Vagina (tissue), 2 donors: ENCODE data around the gene CREB3L1. TPM values are rescaled to one million over a fixed set of nuclear protein-coding genes. Genes with fewer than 3 reads are reported as not detected.
"Not testable (repeated sequence)": the region's sequence is repeated elsewhere in the genome, so short reads cannot be mapped to it uniquely, and the experiment has no call there.

Experiments used
- DNase-seq, 2 donors: peaks; one replicate each; pipeline ENCODE4 v3.0.0-alpha.2; 2017; ENCODE audit errors: extremely low spot score in 2 of 2
- H3K27ac ChIP-seq: fragments of 200-600 bp; sonication (generic); one replicate; pipeline ENCODE4 v1.5.1; 2019
- H3K27me3 ChIP-seq: fragments of 200-600 bp; sonication (generic); one replicate; pipeline ENCODE4 v1.5.1; 2019
- H3K36me3 ChIP-seq, 2 donors: fragments of 200-600 bp; sonication (generic); one replicate each; pipeline ENCODE4 v1.5.1; 2017 to 2019
- H3K4me1 ChIP-seq: fragments of 200-600 bp; sonication (generic); one replicate; pipeline ENCODE4 v1.5.1; 2019
- H3K4me3 ChIP-seq, 2 donors: fragments of 200-600 bp; sonication (generic); 1 replicate in 1 of 2; 2 replicates in 1 of 2; pipeline ENCODE4 v1.5.1; 2016 to 2019
- H3K9me3 ChIP-seq: fragments of 200-600 bp; sonication (generic); one replicate; pipeline ENCODE4 v1.5.1; 2019
- POLR2A ChIP-seq, 2 donors: fragments of 450-650 bp; IDR thresholded peaks; one replicate each; pipeline ENCODE4 v1.6.1; 2017; ENCODE audit warnings: antibody characterized with exemption in 2 of 2, mild to moderate bottlenecking in 2 of 2, moderate library complexity in 2 of 2
- POLR2AphosphoS5 ChIP-seq, 2 donors: sonication (generic); formaldehyde crosslinking; IDR thresholded peaks; one replicate each; pipeline ENCODE4 v1.9.0; 2017; ENCODE audit warnings: antibody characterized with exemption in 2 of 2, mild to moderate bottlenecking in 2 of 2, low read depth in 1 of 2; ENCODE audit not compliant: insufficient read depth in 1 of 2
- intact Hi-C: fragments of 100-400 bp; cut with DNase I; formaldehyde crosslinking; loops from one replicate; pipeline ENCODE4 v1.15.1; 2023
- total RNA-seq: library from RNA; depleted of rRNA; stranded (reverse); fragments of >200 nt; gene quantifications from one replicate; pipeline ENCODE4 v1.2.3, GENCODE V29; 2016
- TF ChIP-seq, protein P1 (sequence below), 3 experiments: fragments of 450-650 bp in 2 of 3; fragments of 200-600 bp in 1 of 3; sonication (generic) in 1 of 3; IDR thresholded peaks; one replicate each; pipeline ENCODE4 v1.5.1; 2017 to 2019; ENCODE audit warnings: antibody characterized with exemption in 3 of 3, mild to moderate bottlenecking in 2 of 3, moderate library complexity in 2 of 3

The CREB3L1 gene
- total RNA-seq, 1 donor from 2014 or later, result 11.8 TPM

DNA sequence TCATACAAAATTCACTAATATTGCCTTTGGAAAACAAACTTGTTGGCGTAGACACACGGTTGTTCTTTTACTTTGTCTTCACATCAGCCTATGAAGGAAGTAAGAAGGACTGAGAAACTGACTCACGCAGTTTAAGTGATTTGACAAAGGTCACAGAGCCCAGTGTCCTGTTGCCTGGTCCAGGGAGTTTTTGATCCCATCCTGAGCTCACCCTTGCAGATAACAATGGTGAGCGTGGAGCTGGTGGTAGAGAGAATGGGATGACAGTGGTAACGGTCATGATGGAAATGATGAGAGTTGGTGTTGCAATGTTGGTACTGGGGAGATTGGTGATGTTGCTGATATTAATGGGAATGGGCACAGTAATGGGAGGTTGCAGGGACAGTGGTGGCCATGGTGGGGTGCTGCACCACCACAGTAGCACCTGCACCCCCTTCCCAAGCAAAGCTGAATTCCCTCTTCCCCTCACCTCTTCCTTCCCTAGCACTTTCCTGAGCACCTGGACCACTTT, 22.0 kb downstream of the CREB3L1 start:
- H3K27me3 ChIP-seq, result no peaks in the 10 kb centered on the region
- no peak overlapping the region for H3K4me3 ChIP-seq
- no peak for TF ChIP-seq POLR2A (IDR thresholded peaks at IDR 0.05)
- TF ChIP-seq, protein P1, sequence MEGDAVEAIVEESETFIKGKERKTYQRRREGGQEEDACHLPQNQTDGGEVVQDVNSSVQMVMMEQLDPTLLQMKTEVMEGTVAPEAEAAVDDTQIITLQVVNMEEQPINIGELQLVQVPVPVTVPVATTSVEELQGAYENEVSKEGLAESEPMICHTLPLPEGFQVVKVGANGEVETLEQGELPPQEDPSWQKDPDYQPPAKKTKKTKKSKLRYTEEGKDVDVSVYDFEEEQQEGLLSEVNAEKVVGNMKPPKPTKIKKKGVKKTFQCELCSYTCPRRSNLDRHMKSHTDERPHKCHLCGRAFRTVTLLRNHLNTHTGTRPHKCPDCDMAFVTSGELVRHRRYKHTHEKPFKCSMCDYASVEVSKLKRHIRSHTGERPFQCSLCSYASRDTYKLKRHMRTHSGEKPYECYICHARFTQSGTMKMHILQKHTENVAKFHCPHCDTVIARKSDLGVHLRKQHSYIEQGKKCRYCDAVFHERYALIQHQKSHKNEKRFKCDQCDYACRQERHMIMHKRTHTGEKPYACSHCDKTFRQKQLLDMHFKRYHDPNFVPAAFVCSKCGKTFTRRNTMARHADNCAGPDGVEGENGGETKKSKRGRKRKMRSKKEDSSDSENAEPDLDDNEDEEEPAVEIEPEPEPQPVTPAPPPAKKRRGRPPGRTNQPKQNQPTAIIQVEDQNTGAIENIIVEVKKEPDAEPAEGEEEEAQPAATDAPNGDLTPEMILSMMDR (IDR thresholded peaks at IDR 0.05), result no peak
- no peak for TF ChIP-seq POLR2AphosphoS5 (IDR thresholded peaks at IDR 0.05; ENCODE audit: insufficient read depth in 1 of 2, low read depth in 1 of 2)
- intact Hi-C loops, result no loop called here
- H3K36me3 ChIP-seq, result peaks cover 0 to 5% of the 10 kb centered on the region in 2 donors
- peak overlapping the region; percentile 89 for H3K27ac ChIP-seq
- H3K9me3 ChIP-seq, result no peaks in the 10 kb centered on the region
- H3K4me1 ChIP-seq, result peaks cover 41% of the 10 kb centered on the region
- DNase-seq, result no peak

DNA sequence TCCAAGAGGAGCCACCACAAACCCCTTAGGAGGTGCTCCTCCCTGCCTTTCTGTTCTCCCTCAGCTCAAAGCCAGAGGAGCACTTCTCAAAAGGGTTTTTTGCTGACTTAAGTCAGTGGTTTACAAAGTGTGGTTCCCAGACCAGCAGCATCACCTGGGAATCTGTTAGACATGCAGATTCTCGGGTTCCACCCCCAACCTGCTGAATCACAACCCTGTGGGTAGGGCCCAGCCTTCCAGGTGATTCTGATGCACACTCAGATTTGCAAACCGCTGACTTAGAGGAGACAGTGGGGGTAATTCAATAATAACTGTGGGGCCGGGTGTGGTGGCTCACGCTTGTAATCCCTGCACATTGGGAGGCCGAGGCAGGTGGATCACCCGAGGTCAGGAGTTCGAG, 22.8 kb downstream of the CREB3L1 start:
- no peaks in the 10 kb centered on the region for H3K27me3 ChIP-seq
- peaks cover 0 to 5% of the 10 kb centered on the region in 2 donors for H3K36me3 ChIP-seq
- intact Hi-C loops, result no loop called here
- peaks cover 33% of the 10 kb centered on the region for H3K4me1 ChIP-seq
- TF ChIP-seq POLR2A (IDR thresholded peaks at IDR 0.05), result no peak
- TF ChIP-seq, protein P1 (IDR thresholded peaks at IDR 0.05), result no peak
- H3K9me3 ChIP-seq, result no peaks in the 10 kb centered on the region
- peak overlapping the region; percentile 89 for H3K27ac ChIP-seq
- H3K4me3 ChIP-seq, result no peak overlapping the region
- no peak for DNase-seq

DNA sequence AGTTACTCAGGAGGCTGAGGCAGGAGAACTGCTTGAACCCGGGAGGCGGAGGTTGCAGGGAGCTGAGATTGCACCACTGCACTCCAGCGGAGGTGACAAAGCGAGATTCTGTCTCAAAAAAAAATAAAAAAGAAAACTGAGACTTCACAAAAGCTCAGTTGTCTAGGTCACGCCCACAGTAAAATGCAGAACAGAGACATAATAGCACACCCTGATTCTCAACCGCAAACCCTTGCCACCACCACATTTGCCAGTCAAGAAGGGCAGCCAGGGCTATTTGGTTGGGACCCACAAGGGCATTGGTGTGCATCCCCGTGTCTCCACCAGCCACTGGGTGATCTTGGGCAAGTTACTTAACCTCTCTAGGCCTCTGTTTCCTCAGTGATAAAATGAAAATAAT, 25.4 kb downstream of the CREB3L1 start:
- Histone ChIP-seq H3K27ac (no peak overlapping the region), H3K4me3 (no peak overlapping the region), H3K4me1 (peaks cover 10% of the 10 kb centered on the region), H3K9me3 (no peaks in the 10 kb centered on the region), H3K36me3 (peaks cover 0 to 5% of the 10 kb centered on the region in 2 donors), H3K27me3 (no peaks in the 10 kb centered on the region)
- intact Hi-C loops, result no loop called here
- TF ChIP-seq POLR2AphosphoS5 (IDR thresholded peaks at IDR 0.05; ENCODE audit: insufficient read depth in 1 of 2, low read depth in 1 of 2) (no peak), POLR2A (IDR thresholded peaks at IDR 0.05) (no peak)
- TF ChIP-seq, protein P1 (IDR thresholded peaks at IDR 0.05), result no peak
- no peak for DNase-seq

DNA sequence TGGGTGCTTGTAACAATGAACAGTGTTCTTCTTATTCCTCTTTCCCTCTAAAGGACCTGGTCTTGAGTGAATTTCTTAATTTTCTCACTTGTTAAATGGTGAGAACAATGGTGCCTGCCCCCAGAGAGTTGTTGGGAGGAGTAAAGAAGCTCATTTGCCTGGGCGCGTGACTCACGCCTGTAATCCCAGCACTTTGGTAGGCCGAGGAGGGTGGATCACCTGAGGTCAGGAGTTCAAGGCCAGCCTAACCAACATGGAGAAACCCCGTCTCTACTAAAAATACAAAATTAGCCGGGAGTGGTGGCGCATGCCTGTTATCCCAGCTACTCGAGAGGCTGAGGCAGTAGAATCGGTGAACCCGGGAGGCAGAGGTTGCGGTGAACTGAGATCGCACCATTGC, 26.6 kb downstream of the CREB3L1 start:
- H3K27me3 ChIP-seq, H3K4me1 ChIP-seq, H3K4me3 ChIP-seq, intact Hi-C loops, H3K27ac ChIP-seq, H3K9me3 ChIP-seq, H3K36me3 ChIP-seq, DNase-seq: not testable (repeated sequence)

DNA sequence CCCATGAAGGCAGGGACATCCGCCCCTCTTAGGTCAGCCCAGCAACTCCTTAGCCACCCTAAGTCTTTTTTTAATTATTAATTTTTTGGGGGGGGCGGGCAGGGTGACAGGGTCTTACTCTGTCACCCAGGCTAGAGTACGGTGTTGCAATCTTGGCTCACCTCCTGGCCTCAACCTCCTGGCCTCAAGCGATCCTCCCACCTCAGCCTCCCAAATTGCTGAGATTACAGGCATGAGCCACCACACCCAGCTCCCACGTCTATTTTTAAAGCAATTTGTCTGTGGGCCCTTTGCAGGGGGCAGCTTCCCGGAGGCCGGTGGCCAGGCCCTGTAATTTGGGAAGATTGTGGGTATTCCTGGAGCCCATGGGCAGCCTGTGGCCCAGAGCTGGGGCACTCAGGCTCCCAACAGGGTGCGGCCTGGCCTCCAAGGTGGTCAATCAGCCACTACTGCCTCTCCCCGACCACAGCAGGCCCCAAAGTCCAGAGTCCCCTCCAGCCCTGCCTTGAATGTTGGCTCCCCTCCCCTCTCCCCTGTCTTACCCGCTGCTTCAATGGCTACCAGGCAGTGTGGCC, 27.2 kb downstream of the CREB3L1 start:
- Histone ChIP-seq H3K36me3 (peaks cover 0 to 5% of the 10 kb centered on the region in 2 donors), H3K9me3 (no peaks in the 10 kb centered on the region), H3K4me1 (peaks cover 4% of the 10 kb centered on the region), H3K27ac (no peak overlapping the region), H3K27me3 (no peaks in the 10 kb centered on the region), H3K4me3 (no peak overlapping the region)
- TF ChIP-seq POLR2AphosphoS5 (IDR thresholded peaks at IDR 0.05; ENCODE audit: insufficient read depth in 1 of 2, low read depth in 1 of 2) (no peak), POLR2A (IDR thresholded peaks at IDR 0.05) (no peak)
- TF ChIP-seq, protein P1 (IDR thresholded peaks at IDR 0.05), result no peak
- DNase-seq, result no peak
- intact Hi-C loops, result no loop called here
